ENCODE results near the gene HOMER3. TPM values are rescaled to one million over a fixed set of nuclear protein-coding genes. Genes with fewer than 3 reads are reported as not detected.
"Not testable (repeated sequence)": the region's sequence is repeated elsewhere in the genome, so short reads cannot be mapped to it uniquely, and the experiment has no call there.

HOMER3 gene
- total RNA-seq, 4 donors from 2014 or later: 22.9 to 32.9 (median 27.7) TPM

DNA sequence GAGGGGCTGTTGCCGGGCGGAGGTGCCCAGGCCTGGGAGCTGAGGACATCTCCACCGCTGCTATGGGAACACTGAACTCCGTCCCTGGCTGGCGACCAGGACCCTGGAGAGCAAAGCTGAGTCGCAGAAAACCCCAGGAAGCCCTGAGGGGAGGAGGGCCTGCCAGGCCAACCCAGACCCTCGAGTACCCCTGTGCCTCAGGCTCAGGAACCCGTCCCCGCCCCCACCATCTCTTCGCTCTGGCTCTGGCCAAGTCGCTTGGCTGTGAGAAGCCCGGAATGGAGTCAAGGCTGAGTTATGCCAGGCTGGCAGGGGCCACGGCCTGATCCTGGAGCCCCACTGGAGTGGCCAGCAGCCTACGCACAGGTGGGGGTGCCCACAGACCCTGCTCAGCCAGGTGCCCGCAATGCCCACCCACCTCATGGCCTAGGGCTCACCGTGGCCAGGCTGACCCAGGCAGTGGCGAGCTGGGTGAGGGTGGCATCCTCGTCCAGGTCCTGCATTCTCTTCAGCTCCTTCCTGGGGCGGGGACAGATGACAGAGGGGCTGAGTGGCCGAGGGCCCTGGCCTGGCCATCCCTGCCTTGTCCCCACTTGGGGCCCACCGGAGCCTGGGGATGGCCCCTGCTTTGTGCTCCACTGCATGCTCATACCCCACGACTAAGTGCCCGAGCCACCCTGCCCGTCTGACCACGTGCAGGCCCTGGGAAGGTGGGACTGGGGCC, 36.5 kb downstream of the HOMER3 start:
- Histone ChIP-seq H3K27me3 (no peaks in the 10 kb centered on the region), H3K9me3 (no peaks in the 10 kb centered on the region), H3K27ac (no peak overlapping the region), H3K4me3 (no peak overlapping the region), H3K4me1 (no peaks in the 10 kb centered on the region), H3K36me3 (peaks cover 87% of the 10 kb centered on the region)
- peak in 1 of 2 donors; percentile 53 for DNase-seq (ENCODE audit: low spot score in 2 of 2)
- no peak for TF ChIP-seq EP300 (IDR thresholded peaks at IDR 0.05)
- TF ChIP-seq POLR2AphosphoS5 (IDR thresholded peaks at IDR 0.05): no peak
- TF ChIP-seq, protein P1, sequence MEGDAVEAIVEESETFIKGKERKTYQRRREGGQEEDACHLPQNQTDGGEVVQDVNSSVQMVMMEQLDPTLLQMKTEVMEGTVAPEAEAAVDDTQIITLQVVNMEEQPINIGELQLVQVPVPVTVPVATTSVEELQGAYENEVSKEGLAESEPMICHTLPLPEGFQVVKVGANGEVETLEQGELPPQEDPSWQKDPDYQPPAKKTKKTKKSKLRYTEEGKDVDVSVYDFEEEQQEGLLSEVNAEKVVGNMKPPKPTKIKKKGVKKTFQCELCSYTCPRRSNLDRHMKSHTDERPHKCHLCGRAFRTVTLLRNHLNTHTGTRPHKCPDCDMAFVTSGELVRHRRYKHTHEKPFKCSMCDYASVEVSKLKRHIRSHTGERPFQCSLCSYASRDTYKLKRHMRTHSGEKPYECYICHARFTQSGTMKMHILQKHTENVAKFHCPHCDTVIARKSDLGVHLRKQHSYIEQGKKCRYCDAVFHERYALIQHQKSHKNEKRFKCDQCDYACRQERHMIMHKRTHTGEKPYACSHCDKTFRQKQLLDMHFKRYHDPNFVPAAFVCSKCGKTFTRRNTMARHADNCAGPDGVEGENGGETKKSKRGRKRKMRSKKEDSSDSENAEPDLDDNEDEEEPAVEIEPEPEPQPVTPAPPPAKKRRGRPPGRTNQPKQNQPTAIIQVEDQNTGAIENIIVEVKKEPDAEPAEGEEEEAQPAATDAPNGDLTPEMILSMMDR (IDR thresholded peaks at IDR 0.05): no peak
- no peak for TF ChIP-seq POLR2A (IDR thresholded peaks at IDR 0.05)
- WGBS: no CpG with 5 or more reads among the region's 25 CpGs

DNA sequence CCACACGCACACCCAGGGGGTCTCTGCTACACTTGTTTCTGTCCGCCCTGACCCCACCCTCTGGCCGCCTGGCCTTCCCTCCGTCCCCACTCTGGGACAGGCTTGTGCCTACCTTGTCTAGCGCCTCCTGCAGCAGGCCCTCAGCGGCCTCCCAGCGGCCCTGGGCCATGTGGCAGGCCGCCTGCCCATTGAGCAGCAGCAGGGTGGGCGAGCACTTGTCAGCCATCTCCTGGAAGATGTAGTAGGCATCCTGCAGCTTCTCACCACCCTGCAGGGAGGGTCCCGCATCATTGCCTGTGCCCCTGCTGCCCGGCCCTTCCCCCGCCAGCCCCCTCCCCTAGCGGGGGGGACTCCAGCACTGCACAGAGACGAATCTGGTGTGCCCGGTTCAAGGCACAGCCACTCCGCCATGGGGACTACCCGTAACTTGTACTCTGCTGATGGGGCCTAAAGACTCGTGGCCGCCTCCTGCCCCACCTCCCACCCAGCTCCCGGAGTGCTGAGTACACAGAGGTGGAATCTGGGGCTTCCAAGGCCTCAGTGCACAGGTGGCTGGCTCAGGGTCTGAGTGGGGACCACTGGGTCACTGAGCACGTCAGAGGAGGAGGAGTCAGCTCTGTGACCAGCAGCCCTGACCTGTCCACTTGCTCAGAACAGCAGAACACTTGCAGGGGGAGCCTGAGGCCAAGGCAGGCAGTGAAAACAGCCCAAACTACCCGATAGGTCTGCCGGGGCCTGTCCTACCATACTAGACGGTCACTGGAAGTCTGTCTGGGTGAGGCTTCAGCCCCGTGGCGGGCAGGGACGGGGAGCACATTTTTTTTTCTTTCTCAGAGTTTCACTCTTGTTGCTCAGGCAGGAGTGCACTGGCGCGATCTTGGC, 37.6 kb downstream of the HOMER3 start:
- H3K27ac ChIP-seq: no peak overlapping the region
- peaks cover 84% of the 10 kb centered on the region for H3K36me3 ChIP-seq
- 94% methylated on average over 15 of the region's 29 CpGs for WGBS
- H3K4me3 ChIP-seq: no peak overlapping the region
- TF ChIP-seq POLR2A (IDR thresholded peaks at IDR 0.05) (no peak), POLR2AphosphoS5 (IDR thresholded peaks at IDR 0.05) (no peak), EP300 (IDR thresholded peaks at IDR 0.05) (no peak)
- TF ChIP-seq, protein P1 (IDR thresholded peaks at IDR 0.05): no peak
- DNase-seq (ENCODE audit: low spot score in 2 of 2): peak in 1 of 2 donors; percentile 51
- no peaks in the 10 kb centered on the region for H3K4me1 ChIP-seq
- no peaks in the 10 kb centered on the region for H3K9me3 ChIP-seq
- H3K27me3 ChIP-seq: no peaks in the 10 kb centered on the region

DNA sequence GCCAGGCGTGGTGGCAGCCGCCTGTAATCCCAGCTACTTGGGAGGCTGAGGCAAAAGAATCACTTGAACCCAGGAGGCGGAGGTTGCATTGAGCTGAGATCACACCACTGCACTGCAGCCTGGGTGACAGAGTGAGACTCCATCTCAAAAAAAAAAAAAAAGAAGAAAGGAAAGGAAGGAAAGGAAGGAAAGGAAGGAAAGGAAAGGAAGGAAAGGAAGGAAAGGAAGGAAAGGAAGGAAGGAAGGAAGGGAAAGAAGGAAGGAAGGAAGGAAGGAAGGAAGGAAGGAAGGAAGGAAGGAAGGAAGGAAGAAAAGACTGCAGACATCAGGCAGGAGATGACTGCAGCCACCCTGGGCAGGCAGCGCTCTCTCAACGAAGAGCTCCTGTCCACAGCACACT, 38.5 kb downstream of the HOMER3 start:
- H3K27me3 ChIP-seq; H3K27ac ChIP-seq; H3K9me3 ChIP-seq; H3K4me3 ChIP-seq; H3K4me1 ChIP-seq; DNase-seq (ENCODE audit: low spot score in 2 of 2): not testable (repeated sequence)
- peaks cover 78% of the 10 kb centered on the region for H3K36me3 ChIP-seq
- 90% methylated on average over 5 of the region's 5 CpGs for WGBS

DNA sequence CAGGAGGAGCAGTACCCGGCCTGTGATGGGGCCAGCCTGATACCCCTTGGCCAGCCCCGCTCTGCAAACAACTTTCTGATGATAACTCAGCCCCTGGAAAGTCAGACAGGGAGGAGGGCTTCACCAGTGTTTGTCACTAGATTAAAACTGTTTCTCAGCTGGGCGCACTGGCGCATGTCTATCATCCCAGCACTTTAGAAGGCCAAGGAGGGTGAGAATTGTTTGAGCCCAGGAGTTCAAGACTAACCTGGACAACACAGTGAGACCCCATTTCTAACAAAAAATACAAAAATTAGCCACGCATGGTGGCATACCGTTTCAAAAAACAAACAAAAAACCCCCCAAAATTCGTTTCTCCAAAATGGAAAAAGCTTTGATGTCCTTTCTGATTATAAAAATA, 39.5 kb downstream of the HOMER3 start:
- TF ChIP-seq, protein P1 (IDR thresholded peaks at IDR 0.05): no peak
- no peak for TF ChIP-seq POLR2A (IDR thresholded peaks at IDR 0.05)
- TF ChIP-seq EP300 (IDR thresholded peaks at IDR 0.05): no peak
- TF ChIP-seq POLR2AphosphoS5 (IDR thresholded peaks at IDR 0.05): no peak
- Histone ChIP-seq H3K9me3 (no peaks in the 10 kb centered on the region), H3K4me3 (no peak overlapping the region), H3K27ac (no peak overlapping the region), H3K27me3 (peaks cover 8% of the 10 kb centered on the region), H3K4me1 (peaks cover 4% of the 10 kb centered on the region), H3K36me3 (peaks cover 68% of the 10 kb centered on the region)
- DNase-seq (ENCODE audit: low spot score in 2 of 2): no peak
- 97% methylated on average over 7 of the region's 7 CpGs for WGBS

DNA sequence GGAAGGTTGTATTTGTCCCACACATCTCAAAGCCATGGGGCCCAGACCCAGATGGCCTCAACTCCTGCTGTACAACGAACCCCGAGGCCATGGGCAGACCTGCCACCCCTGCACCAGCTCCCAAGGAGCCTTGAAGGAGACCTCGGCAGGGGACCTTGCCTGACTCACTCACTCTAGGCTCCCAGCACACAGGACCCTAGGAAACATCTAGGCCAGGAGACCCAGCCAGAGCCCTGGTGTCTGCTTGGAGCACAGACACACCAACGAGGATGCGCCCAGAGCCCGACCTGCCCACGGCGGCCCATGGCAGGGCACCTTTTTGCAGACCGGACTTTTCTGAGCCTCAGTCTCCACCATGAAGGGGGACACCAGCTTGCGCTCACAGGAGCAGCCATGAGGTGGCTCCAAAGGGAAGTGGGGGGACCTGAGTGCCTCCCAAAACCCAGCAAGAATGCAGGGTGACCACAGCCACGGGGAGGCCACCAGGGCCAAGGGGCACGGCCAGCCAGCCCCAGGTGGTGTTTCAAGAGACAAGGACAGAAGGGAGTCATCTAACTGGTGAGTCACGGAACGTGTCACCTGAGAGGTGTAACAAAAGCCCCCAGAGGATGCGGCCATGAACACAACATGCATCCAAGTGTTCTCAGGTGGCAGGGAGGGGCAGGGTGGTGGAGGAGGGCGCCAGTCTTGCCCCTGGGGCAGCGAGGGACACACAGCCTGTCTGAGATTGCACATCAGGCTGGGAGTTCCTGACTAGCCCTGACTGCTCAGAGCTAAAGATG, 40.1 kb downstream of the HOMER3 start:
- Histone ChIP-seq H3K36me3 (peaks cover 63% of the 10 kb centered on the region), H3K4me3 (no peak overlapping the region), H3K27ac (no peak overlapping the region), H3K4me1 (peaks cover 8% of the 10 kb centered on the region), H3K9me3 (no peaks in the 10 kb centered on the region), H3K27me3 (peaks cover 13% of the 10 kb centered on the region)
- peak in 1 of 2 donors; percentile 50 for DNase-seq (ENCODE audit: low spot score in 2 of 2)
- TF ChIP-seq POLR2A (IDR thresholded peaks at IDR 0.05) (no peak), EP300 (IDR thresholded peaks at IDR 0.05) (no peak), POLR2AphosphoS5 (IDR thresholded peaks at IDR 0.05) (no peak)
- TF ChIP-seq, protein P1 (IDR thresholded peaks at IDR 0.05): no peak
- 98% methylated on average over 7 of the region's 17 CpGs for WGBS
